ENCODE data around the gene ENTPD8.

GRCh38 chr9:137404961-137405567 lies 36.1 kb downstream of the ENTPD8 start:
- TF ChIP-seq CTCF (conservative IDR thresholded peaks at IDR 0.05; ENCODE audit: low read length) (no peak), EZH2phosphoT487 (IDR thresholded peaks at IDR 0.05; ENCODE audit: borderline replicate concordance, low read depth, low read length) (no peak)
